Left hindlimb (tissue), 1 donor: ENCODE results near the gene UNG.
"Not testable (repeated sequence)": the region's sequence is repeated elsewhere in the genome, so short reads cannot be mapped to it uniquely, and the experiment has no call there.

ENCODE experiments used
- DNase-seq: peaks from one replicate; pipeline ENCODE4 v3.0.0-alpha.2; 2018

Gene UNG

GRCh38 chr12:109097435-109098182 lies at the start of gene UNG:
TSS of gene UNG (plus strand) at chr12:109097597. CDS start at chr12:109097680, 83 bp downstream.
- peak; percentile 98 for DNase-seq

- DNase-seq: not testable (repeated sequence)
Measured at GRCh38 chr12:109048706-109049105, 48.7 kb upstream of the UNG start.

- DNase-seq: not testable (repeated sequence)
Measured at GRCh38 chr12:109049794-109050193, 47.6 kb upstream of the UNG start.

- no peak for DNase-seq
Measured at GRCh38 chr12:109052097-109052413, 45.3 kb upstream of the UNG start.

- peak; percentile 88 for DNase-seq
Measured at GRCh38 chr12:109052414-109053323, 44.7 kb upstream of the UNG start, which contains the start of gene USP30. TSS of gene USP30 (plus strand) at chr12:109052576. CDS start at chr12:109052679, 103 bp downstream.

- no peak for DNase-seq
Measured at GRCh38 chr12:109053382-109054123, 43.8 kb upstream of the UNG start.

GRCh38 chr12:109054124-109054513 lies 43.3 kb upstream of the UNG start:
- not testable (repeated sequence) for DNase-seq

GRCh38 chr12:109054520-109054919 lies 42.9 kb upstream of the UNG start:
- no peak for DNase-seq

GRCh38 chr12:109056891-109057290 lies 40.5 kb upstream of the UNG start:
- no peak for DNase-seq

- DNase-seq: no peak
Measured at GRCh38 chr12:109057376-109057775, 40.0 kb upstream of the UNG start.

- no peak for DNase-seq
Measured at GRCh38 chr12:109058773-109059172, 38.6 kb upstream of the UNG start.

GRCh38 chr12:109064143-109064542 lies 33.3 kb upstream of the UNG start:
- DNase-seq: no peak

GRCh38 chr12:109065154-109065852 lies 32.1 kb upstream of the UNG start:
- no peak for DNase-seq

- no peak for DNase-seq
Measured at GRCh38 chr12:109065853-109066193, 31.6 kb upstream of the UNG start.

- no peak for DNase-seq
Measured at GRCh38 chr12:109069307-109070271, 27.8 kb upstream of the UNG start.

- no peak for DNase-seq
Measured at GRCh38 chr12:109074866-109075265, 22.5 kb upstream of the UNG start.

- no peak for DNase-seq
Measured at GRCh38 chr12:109082751-109083150, 14.6 kb upstream of the UNG start.

- no peak for DNase-seq
Measured at GRCh38 chr12:109084425-109084824, 13.0 kb upstream of the UNG start.

GRCh38 chr12:109085590-109085989 lies 11.8 kb upstream of the UNG start:
- DNase-seq: no peak

GRCh38 chr12:109087250-109087649 lies 10.1 kb upstream of the UNG start:
- DNase-seq: no peak

GRCh38 chr12:109088818-109089217 lies 8.6 kb upstream of the UNG start:
- DNase-seq: no peak

GRCh38 chr12:109089683-109090082 lies 7.7 kb upstream of the UNG start:
- DNase-seq: no peak
